Hypothalamus (tissue), 51 donors: ENCODE data around the gene POLR2C.

Experiments used
- DNase-seq, 51 donors: peaks; one replicate each; lab custom pipeline; 2025; lab: John Stamatoyannopoulos, UW

The POLR2C gene

GRCh38 chr16:57500578-57501111 lies 38.2 kb downstream of the POLR2C start:
- DNase-seq: no peak

- no peak for DNase-seq
These were observed 39.0 kb downstream of the POLR2C start for GRCh38 chr16:57501492-57501891.

- DNase-seq: no peak
These were observed 39.7 kb downstream of the POLR2C start for GRCh38 chr16:57502048-57502775.

- DNase-seq: no peak
These were observed 40.9 kb downstream of the POLR2C start for GRCh38 chr16:57503366-57503765.

GRCh38 chr16:57504001-57504400 lies 41.5 kb downstream of the POLR2C start:
- no peak for DNase-seq

- no peak for DNase-seq
These were observed 42.0 kb downstream of the POLR2C start for GRCh38 chr16:57504491-57504890.

GRCh38 chr16:57505169-57505568 lies 42.7 kb downstream of the POLR2C start:
- DNase-seq: no peak

GRCh38 chr16:57507136-57508034 lies 44.9 kb downstream of the POLR2C start:
- no peak for DNase-seq

- no peak for DNase-seq
These were observed 45.6 kb downstream of the POLR2C start for GRCh38 chr16:57508035-57508425.

GRCh38 chr16:57509231-57509923 lies 46.9 kb downstream of the POLR2C start:
- DNase-seq: no peak

- DNase-seq: no peak
These were observed 47.8 kb downstream of the POLR2C start for GRCh38 chr16:57510016-57510871.

GRCh38 chr16:57512296-57513001 lies 50.0 kb downstream of the POLR2C start:
- DNase-seq: no peak

GRCh38 chr16:57513371-57514102 lies 51.1 kb downstream of the POLR2C start:
- no peak for DNase-seq

GRCh38 chr16:57514371-57514770 lies 51.9 kb downstream of the POLR2C start:
- DNase-seq: no peak

- no peak for DNase-seq
These were observed 52.5 kb downstream of the POLR2C start for GRCh38 chr16:57514791-57515600.

- DNase-seq: no peak
These were observed 53.8 kb downstream of the POLR2C start for GRCh38 chr16:57516176-57516725.

- no peak for DNase-seq
These were observed 54.3 kb downstream of the POLR2C start for GRCh38 chr16:57516773-57517172.
